Transverse colon (tissue), 4 donors: ENCODE data around the gene ZNF892. TPM values are rescaled to one million over a fixed set of nuclear protein-coding genes. Genes with fewer than 3 reads are reported as not detected.

Experiments used
- DNase-seq: peaks from one replicate; pipeline ENCODE4 v3.0.0-alpha.2; 2019
- H3K27ac ChIP-seq, 4 donors: fragments of 200-600 bp; sonication (generic); 2 replicates each; pipeline ENCODE4 v1.5.1; 2016 to 2018; ENCODE audit warnings: inconsistent platforms in 4 of 4
- H3K27me3 ChIP-seq: fragments of 200-600 bp; sonication (generic); 2 replicates; pipeline ENCODE4 v1.5.1; 2017; ENCODE audit warnings: inconsistent platforms
- H3K36me3 ChIP-seq, 4 donors: fragments of 200-600 bp; sonication (generic); 2 replicates each; pipeline ENCODE4 v1.5.1; 2017 to 2019; ENCODE audit warnings: inconsistent platforms in 4 of 4
- H3K4me1 ChIP-seq, 4 donors: fragments of 200-600 bp; sonication (generic); 2 replicates each; pipeline ENCODE4 v1.5.1; 2017 to 2020; ENCODE audit warnings: inconsistent platforms in 4 of 4
- H3K4me3 ChIP-seq, 4 donors: fragments of 200-600 bp; sonication (generic); 1 replicate in 1 of 4; 2 replicates in 3 of 4; pipeline versions ENCODE4 v1.5.1 to v1.6.1; 2017 to 2019; ENCODE audit warnings: inconsistent platforms in 4 of 4
- H3K9me3 ChIP-seq, 2 donors: fragments of 200-600 bp; sonication (generic); 2 replicates each; pipeline ENCODE4 v1.5.1; 2017 to 2019; ENCODE audit warnings: inconsistent platforms in 2 of 2
- EP300 ChIP-seq: sonication (generic); formaldehyde crosslinking; IDR thresholded peaks from one replicate; pipeline ENCODE4 v1.6.1; 2017; ENCODE audit warnings: antibody characterized with exemption, low read depth
- POLR2A ChIP-seq: fragments of 450-650 bp; IDR thresholded peaks from one replicate; pipeline ENCODE4 v1.6.1; 2016; ENCODE audit warnings: antibody characterized with exemption, mild to moderate bottlenecking, moderate library complexity
- POLR2AphosphoS5 ChIP-seq, 3 donors: sonication (generic); formaldehyde crosslinking; IDR thresholded peaks; one replicate each; pipeline ENCODE4 v1.6.1; 2016; ENCODE audit warnings: antibody characterized with exemption in 3 of 3
- WGBS, 2 donors: methylation state at CpG; one replicate each; pipeline ENCODE4 v1.1.5; 2018; ENCODE audit warnings: low coverage in 1 of 2; 5-methylcytosine and 5-hydroxymethylcytosine counted together
- in situ Hi-C, 4 donors: fragments of 200-750 bp; cut with MboI; loops; one replicate each; pipeline versions ENCODE4 v1.15.0 to v1.15.1; 2017; ENCODE audit warnings: low sequenced_read_pairs in 3 of 4, low pct_ligation_motif_present in 1 of 4, low pct_unique_long_range_greater_than_20kb in 1 of 4
- intact Hi-C: fragments of 100-400 bp; cut with DNase I; formaldehyde crosslinking; loops from one replicate; pipeline ENCODE4 v1.15.1; 2023; ENCODE audit warnings: low total_unique reads
- total RNA-seq, 4 donors: library from RNA; depleted of rRNA; stranded (reverse); fragments of >200 nt; gene quantifications; one replicate each; pipeline ENCODE4 v1.1.0, GENCODE V29; 2016
- TF ChIP-seq, protein P1 (sequence below), 5 experiments: fragments of 200-600 bp in 3 of 5; fragments of 450-650 bp in 2 of 5; sonication (generic) in 3 of 5; IDR thresholded peaks; 1 replicate in 2 of 5; 2 replicates in 3 of 5; pipeline ENCODE4 v1.5.1; 2016 to 2017; ENCODE audit warnings: antibody characterized with exemption in 5 of 5, inconsistent platforms in 3 of 5, mild to moderate bottlenecking in 2 of 5, moderate library complexity in 1 of 5

The ZNF892 gene
- total RNA-seq, 4 donors from 2014 or later: 3.4 to 6.8 (median 3.5) TPM; not detected in 1

DNA sequence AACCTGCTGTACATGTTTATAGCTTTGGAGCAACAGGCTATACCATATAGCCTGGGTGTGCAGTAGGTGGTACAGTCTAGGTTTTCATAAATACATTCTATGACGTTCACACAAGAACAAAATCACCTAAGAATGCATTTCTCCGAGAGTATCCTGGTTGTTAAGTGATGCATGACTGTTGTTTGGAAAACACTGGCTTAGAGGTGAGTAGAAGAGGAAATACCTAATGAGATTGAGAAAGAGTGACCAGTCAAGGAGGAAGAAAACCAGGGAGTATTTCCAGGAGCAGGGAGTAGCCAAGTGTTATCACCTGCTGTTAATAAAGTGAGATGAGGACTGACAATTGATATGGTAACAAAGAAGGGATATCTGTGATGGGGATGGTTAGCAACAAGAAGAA is 2.9 kb upstream of the ZNF892 start:
- Histone ChIP-seq H3K27me3 (no peaks in the 10 kb centered on the region), H3K27ac (no peak overlapping the region), H3K9me3 (peaks cover 0 to 3% of the 10 kb centered on the region in 2 donors), H3K4me3 (no peak overlapping the region), H3K36me3 (no peaks in the 10 kb centered on the region), H3K4me1 (peaks cover 0 to 21% (median 5%) of the 10 kb centered on the region in 4 donors)
- DNase-seq: no peak
- TF ChIP-seq EP300 (no peak), POLR2A (no peak), POLR2AphosphoS5 (IDR thresholded peaks at IDR 0.05) (no peak)
- TF ChIP-seq, protein P1, sequence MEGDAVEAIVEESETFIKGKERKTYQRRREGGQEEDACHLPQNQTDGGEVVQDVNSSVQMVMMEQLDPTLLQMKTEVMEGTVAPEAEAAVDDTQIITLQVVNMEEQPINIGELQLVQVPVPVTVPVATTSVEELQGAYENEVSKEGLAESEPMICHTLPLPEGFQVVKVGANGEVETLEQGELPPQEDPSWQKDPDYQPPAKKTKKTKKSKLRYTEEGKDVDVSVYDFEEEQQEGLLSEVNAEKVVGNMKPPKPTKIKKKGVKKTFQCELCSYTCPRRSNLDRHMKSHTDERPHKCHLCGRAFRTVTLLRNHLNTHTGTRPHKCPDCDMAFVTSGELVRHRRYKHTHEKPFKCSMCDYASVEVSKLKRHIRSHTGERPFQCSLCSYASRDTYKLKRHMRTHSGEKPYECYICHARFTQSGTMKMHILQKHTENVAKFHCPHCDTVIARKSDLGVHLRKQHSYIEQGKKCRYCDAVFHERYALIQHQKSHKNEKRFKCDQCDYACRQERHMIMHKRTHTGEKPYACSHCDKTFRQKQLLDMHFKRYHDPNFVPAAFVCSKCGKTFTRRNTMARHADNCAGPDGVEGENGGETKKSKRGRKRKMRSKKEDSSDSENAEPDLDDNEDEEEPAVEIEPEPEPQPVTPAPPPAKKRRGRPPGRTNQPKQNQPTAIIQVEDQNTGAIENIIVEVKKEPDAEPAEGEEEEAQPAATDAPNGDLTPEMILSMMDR (IDR thresholded peaks at IDR 0.05): no peak
- 88 to 92% methylated on average over 2 of the region's 2 CpGs for WGBS, 2 donors
- in situ Hi-C loops: no loop called here
- intact Hi-C loops: loop anchor here (10.0 kb wide), 1 partner anchor 130 kb away; no protein-coding TSS in a partner anchor

DNA sequence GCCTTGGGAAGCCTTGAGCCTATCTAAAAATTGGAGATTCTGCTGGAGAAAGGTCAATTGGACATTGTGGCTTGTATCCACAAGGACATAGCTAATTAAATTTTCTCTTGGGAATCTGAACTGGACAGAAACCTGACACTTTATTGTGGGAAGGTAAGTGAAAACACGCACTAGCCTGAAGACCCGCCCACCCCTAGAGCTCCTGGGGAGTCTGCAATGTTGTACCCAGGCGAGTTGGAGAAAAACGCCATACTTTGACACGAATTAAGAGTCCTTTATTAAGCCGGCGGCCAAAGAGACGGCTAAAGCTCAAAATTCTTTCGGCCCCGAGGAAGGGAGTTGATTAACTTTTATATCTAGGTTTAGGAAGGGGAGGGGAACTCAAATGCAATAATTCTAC is 1.2 kb upstream of the ZNF892 start:
- DNase-seq: no peak
- H3K27me3 ChIP-seq: no peaks in the 10 kb centered on the region
- intact Hi-C loops (loop anchor here (10.0 kb wide), 1 partner anchor 129 kb away; no protein-coding TSS in a partner anchor), in situ Hi-C loops (no loop called here)
- 69 to 75% methylated on average over 10 of the region's 10 CpGs for WGBS, 2 donors
- no peak overlapping the region for H3K4me3 ChIP-seq
- H3K36me3 ChIP-seq: peaks cover 0 to 8% (median 4%) of the 10 kb centered on the region in 4 donors
- peaks cover 0 to 21% (median 5%) of the 10 kb centered on the region in 4 donors for H3K4me1 ChIP-seq
- H3K9me3 ChIP-seq: peaks cover 7 to 10% of the 10 kb centered on the region in 2 donors
- peak overlapping the region in 2 of 4 donors; percentile 90 to 94 for H3K27ac ChIP-seq
- TF ChIP-seq POLR2A (no peak), POLR2AphosphoS5 (IDR thresholded peaks at IDR 0.05) (no peak), EP300 (no peak)
- TF ChIP-seq, protein P1 (IDR thresholded peaks at IDR 0.05): no peak

- in situ Hi-C loops: no loop called here
- TF ChIP-seq EP300 (no peak), POLR2A (no peak), POLR2AphosphoS5 (IDR thresholded peaks at IDR 0.05) (no peak)
- TF ChIP-seq, protein P1 (IDR thresholded peaks at IDR 0.05): no peak
- Histone ChIP-seq H3K27me3 (no peaks in the 10 kb centered on the region), H3K9me3 (peaks cover 23 to 30% of the 10 kb centered on the region in 2 donors), H3K4me1 (peaks cover 0 to 21% (median 5%) of the 10 kb centered on the region in 4 donors), H3K27ac (peak overlapping the region in 1 of 4 donors; percentile 91), H3K4me3 (peak overlapping the region in 3 of 4 donors; percentile 50 to 79 (median 59)), H3K36me3 (peaks cover 0 to 28% (median 14%) of the 10 kb centered on the region in 4 donors)
- intact Hi-C loops: loop anchor here (10.0 kb wide), 1 partner anchor 127 kb away; no protein-coding TSS in a partner anchor
- 65 to 74% methylated on average over 6 of the region's 6 CpGs for WGBS, 2 donors
- DNase-seq: no peak
These were observed 785 bp downstream of the ZNF892 start for GRCh38 chr2:95208106-95208505.

- TF ChIP-seq, protein P1 (IDR thresholded peaks at IDR 0.05): no peak
- TF ChIP-seq POLR2AphosphoS5 (IDR thresholded peaks at IDR 0.05) (no peak), POLR2A (no peak), EP300 (no peak)
- Histone ChIP-seq H3K4me1 (no peaks in the 10 kb centered on the region), H3K4me3 (no peak overlapping the region), H3K27ac (no peak overlapping the region), H3K36me3 (peaks cover 0 to 72% (median 28%) of the 10 kb centered on the region in 4 donors), H3K9me3 (peaks cover 83 to 90% of the 10 kb centered on the region in 2 donors), H3K27me3 (no peaks in the 10 kb centered on the region)
- intact Hi-C loops: no loop called here
- no peak for DNase-seq
- in situ Hi-C loops: no loop called here
- 96 to 100% methylated on average over 2 to 6 of the region's 6 CpGs for WGBS, 2 donors
These were observed 7.8 kb downstream of the ZNF892 start for GRCh38 chr2:95215018-95215612.
